Measurements from ENCODE around the gene CNN2.

The CNN2 gene

DNA sequence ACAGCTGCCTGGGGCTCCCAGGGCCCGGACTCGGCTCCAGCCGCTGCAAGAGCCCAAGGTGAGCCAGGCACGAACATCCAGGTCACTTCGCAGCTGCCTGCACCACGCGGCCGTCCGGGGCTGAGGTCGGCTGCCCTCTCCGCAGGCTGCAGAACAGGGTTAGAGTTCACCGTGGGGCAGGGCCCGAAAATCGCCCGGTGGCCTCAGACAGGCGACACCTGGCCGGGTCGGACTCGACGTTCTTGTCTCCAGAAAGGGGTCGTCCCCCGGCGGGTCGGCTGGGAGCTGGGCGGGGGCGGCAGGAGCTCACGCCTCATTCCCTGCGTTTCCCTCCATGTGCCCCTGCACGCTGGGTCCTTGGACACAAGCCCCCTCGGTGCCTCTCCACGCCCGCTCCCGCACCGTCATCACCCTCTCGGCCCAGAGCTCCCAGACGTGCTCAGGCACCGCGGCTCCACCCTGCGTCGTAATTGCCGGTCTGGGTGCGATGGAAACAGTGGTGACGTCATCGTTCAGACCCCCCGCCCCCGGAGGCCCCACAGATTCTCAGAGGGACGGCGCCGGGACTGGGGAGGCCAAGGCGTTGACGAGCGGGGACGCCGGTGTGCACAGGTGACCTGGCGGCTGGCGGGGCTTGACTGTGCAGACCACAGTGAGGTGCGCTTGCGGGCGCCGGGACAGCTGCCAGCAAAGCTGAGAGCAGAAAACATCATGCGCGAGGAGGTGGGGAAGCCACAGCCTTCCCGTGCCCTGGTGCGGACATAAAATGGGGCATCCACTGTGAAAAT is 30.2 kb upstream of the CNN2 start:
- peak; percentile 69 for DNase-seq

DNA sequence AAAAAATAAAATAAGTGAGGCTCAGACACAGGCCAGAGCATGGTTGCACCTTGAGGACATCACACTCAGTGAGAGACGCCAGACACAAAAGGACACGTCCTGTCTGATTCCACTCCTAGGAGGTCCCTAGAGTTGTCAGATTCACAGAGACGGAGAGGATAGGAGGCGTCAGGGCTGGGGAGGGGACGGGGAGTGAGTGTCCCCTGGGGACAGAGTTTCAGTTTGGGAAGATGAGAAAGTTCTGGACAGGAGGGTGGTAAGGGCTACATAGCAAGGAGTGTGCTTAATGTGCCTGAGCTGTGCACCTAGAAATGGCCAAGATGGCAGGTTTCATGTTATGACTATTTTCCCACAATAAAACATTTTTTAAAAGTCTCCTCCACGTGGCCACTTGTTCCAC is 28.3 kb upstream of the CNN2 start:
- no peak for DNase-seq

DNA sequence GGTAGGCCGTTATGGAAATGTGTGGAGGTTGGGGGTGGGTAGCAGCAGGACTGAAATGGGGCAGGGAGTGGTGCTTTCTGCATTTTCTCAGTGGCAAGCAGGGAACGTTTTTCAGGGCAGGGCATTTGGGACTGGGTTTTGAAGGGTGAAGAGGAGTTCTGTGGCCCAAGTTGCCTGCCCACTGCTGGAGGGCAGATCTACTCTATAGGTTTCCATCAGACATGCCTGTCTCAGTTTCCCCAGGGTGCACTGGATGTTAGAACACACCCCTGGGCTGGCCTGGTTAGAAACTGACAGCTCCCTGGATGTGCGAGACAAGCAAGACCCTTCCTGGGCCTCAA is 27.1 kb upstream of the CNN2 start:
- no peak for DNase-seq

DNA sequence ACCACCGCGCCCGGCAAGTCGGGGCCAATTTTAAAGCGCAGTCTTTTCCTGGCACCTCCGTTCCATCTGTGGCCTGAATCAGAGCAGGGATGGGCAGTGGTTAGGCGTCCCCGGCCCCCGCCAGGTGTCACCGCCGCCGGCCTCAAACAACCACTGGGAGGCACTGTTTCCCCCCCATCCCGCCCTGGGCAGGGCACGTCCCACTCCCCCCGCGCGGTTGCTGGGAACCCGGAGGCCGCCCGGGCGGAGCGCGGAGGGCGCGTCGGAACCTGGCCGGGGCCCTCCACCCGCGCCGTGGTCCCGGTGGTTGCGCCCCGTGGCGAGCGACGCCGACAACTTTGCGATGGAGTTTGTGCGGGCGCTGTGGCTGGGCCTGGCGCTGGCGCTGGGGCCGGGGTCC is 26.3 kb upstream of the CNN2 start, which contains the start of gene GRIN3B:
GRIN3B (plus strand) TSS at position 325 of the 400 bp plus-strand sequence; CDS start at position 344, 19 bp downstream.
- DNase-seq: peak; percentile 70

DNA sequence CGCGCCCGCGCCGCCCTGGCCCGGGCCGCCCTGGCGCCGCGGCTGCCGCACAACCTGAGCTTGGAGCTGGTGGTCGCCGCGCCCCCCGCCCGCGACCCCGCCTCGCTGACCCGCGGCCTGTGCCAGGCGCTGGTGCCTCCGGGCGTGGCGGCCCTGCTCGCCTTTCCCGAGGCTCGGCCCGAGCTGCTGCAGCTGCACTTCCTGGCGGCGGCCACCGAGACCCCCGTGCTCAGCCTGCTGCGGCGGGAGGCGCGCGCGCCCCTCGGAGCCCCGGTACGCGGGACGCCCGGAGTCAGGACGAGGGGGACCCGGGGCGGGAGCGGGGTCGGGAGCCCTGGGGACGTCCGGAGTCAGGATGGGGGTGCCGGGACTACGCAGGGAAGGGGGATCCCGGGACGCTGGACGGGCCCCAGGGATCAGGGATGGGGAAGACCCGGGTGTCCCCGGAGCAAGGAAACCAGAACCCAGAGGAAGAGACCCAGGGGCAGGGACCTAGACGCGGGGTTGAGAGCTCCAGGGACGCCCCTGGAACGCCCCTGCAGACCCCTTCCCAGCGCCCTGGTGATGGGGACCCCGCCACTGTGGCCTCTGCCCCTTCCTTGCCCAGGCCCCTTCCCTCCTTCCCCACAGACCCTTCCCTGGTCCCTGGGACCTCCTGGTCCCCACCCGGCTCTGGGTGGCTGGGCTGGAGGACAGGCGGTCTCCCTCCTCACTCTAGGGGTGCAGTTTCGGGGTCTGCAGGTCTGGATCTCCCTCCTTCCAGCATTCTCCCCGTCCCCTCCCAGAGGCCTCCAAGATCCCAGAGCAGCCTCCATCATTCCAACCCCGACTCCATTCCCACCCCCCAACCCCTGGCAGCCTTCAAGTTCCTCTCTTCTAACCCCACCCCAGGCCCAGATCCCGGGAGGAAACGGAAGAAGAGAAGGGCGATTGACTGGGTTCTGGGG is 25.5 kb upstream of the CNN2 start:
- no peak for DNase-seq

DNA sequence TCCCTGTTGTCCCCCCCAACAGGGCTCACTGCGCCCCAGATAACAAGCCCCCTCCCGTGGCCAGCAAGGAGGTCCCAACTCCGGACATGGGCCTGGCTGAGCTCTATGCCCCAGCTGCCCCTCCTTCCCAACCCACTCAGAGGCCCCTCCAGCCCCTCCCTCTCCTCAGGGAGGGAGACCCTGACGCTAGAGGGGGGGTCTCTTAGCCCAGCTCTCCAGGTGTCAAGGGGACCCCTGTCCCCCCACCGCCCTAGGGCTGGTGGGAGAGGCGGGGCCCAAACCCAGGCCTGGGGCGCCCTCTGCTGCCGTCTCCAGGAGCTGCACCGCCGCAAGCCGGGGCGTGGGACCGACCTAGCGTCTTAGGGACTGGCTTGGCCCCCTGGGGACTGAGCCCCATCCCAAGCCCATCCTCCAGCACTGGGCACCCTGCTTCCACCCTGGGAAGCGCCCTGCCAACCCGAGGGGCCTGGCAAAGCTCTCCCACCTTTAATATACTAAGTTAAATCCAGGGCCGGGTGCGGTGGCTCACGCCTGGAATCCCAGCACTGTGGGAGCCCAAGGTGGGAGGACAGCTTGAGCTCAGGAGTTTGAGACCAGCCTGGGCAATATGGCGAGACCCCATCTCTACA is 24.8 kb upstream of the CNN2 start:
- peak; percentile 73 for DNase-seq

DNA sequence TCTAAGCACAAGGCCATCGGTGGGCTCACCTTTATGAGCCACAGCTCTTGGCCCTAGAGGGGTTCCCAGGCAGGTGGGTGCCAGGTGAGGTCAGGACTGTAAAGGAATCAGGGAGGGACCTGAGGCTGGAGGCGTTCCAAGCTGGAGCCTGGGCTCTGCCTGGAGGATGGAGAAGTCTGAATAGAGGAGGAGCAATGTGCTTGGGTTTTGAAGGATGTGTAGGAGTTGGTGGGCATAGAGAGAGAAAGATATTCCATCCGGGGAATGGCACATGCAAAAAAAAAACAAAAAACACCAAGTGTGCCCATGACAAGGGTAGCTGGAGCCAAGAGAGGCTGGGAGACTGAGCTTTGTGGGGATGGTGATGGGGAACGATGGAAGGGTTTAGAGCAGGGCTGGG is 23.8 kb upstream of the CNN2 start:
- DNase-seq: no peak

DNA sequence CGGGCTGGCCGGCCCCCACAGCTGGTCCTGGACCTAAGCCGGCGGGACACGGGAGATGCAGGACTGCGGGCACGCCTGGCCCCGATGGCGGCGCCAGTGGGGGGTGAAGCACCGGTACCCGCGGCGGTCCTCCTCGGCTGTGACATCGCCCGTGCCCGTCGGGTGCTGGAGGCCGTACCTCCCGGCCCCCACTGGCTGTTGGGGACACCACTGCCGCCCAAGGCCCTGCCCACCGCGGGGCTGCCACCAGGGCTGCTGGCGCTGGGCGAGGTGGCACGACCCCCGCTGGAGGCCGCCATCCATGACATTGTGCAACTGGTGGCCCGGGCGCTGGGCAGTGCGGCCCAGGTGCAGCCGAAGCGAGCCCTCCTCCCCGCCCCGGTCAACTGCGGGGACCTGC is 23.1 kb upstream of the CNN2 start:
- DNase-seq: no peak

DNA sequence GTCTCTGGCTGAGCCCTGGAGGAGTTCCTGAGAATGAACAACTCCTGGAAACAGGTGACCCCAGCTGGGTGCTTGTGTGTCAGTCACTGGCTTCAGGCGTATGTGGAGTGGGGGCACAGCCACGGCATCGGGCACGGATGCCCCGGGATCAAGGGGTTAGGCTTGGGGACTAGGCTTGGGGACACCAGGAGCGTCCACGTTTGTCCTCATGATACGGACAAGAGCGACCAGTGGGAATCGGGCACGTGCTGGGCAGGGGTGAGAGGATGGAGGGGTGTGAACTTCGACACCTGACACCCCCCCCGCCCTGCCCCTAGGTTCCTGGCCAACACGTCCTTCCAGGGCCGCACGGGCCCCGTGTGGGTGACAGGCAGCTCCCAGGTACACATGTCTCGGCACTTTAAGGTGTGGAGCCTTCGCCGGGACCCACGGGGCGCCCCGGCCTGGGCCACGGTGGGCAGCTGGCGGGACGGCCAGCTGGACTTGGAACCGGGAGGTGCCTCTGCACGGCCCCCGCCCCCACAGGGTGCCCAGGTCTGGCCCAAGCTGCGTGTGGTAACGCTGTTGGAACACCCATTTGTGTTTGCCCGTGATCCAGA is 22.1 kb upstream of the CNN2 start:
- DNase-seq: no peak

DNA sequence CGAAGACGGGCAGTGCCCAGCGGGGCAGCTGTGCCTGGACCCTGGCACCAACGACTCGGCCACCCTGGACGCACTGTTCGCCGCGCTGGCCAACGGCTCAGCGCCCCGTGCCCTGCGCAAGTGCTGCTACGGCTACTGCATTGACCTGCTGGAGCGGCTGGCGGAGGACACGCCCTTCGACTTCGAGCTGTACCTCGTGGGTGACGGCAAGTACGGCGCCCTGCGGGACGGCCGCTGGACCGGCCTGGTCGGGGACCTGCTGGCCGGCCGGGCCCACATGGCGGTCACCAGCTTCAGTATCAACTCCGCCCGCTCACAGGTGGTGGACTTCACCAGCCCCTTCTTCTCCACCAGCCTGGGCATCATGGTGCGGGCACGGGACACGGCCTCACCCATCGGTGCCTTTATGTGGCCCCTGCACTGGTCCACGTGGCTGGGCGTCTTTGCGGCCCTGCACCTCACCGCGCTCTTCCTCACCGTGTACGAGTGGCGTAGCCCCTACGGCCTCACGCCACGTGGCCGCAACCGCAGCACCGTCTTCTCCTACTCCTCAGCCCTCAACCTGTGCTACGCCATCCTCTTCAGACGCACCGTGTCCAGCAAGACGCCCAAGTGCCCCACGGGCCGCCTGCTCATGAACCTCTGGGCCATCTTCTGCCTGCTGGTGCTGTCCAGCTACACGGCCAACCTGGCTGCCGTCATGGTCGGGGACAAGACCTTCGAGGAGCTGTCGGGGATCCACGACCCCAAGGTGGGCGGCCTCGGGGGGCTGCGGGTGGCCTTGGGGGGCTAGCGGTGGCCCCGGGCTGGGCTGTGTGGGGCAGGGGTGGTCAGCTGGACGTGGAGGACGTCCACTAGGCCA is 21.4 kb upstream of the CNN2 start:
- no peak for DNase-seq

DNA sequence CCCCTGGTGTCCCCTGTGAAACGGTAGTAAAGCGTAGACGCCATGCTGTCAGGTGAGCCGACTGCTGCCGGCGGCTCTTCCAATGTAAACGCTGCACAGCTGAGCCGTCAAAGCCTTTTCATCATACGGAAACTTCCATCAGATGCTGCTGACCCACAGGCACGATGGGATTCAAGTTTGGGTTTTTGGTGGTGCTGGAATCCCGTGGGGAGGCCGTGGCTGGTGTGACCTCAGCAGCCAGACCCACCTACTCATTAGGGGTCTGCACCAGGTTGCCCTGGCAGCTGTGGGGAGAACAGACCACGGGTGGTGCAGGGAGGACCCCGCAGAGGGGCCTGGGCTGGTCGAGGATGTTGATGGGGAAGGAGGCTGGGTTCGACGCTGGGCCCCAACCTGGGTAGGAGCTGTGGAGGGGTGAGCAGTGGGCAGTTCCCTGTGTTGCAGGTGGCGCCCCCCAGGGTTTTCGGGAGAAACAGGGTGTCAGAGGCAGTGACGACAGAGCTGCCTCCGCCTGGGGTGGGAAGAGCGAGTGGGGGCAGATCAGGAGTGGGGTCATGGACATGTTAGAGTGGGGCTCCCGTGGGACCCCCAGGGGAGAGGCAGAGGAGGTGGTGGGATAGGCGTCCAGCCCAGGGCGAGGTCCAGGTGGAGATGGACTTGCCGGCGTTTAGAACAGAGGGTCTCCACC is 19.6 kb upstream of the CNN2 start:
- no peak for DNase-seq

DNA sequence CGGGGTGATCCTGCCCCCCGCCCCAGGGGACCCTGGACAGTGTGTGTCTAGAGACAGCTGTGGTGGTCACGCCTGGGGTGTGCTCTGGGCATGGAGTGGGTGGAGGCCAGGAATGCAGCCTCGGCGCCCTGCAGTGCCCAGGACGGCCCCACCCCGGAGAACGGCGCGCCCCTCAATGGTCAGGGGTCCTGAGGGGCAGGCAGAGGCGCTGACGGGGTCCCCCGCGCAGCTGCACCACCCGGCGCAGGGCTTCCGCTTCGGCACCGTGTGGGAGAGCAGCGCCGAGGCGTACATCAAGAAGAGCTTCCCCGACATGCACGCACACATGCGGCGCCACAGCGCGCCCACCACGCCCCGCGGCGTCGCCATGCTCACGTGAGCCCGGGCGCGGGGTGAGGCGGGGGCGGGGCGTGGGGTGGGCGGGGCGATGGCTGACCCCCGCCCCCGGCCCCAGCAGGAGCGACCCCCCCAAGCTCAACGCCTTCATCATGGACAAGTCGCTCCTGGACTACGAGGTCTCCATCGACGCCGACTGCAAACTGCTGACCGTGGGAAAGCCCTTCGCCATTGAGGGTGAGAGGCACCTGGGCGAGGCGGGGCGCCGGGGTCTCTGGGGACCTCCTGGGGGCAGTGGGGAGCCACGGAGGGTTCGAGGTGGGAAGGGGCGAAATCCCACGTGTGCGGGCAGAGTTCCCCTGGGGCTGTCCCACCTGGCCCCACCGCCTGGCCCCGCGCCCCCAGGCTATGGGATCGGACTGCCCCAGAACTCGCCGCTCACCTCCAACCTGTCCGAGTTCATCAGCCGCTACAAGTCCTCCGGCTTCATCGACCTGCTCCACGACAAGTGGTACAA is 18.8 kb upstream of the CNN2 start:
- DNase-seq: no peak

DNA sequence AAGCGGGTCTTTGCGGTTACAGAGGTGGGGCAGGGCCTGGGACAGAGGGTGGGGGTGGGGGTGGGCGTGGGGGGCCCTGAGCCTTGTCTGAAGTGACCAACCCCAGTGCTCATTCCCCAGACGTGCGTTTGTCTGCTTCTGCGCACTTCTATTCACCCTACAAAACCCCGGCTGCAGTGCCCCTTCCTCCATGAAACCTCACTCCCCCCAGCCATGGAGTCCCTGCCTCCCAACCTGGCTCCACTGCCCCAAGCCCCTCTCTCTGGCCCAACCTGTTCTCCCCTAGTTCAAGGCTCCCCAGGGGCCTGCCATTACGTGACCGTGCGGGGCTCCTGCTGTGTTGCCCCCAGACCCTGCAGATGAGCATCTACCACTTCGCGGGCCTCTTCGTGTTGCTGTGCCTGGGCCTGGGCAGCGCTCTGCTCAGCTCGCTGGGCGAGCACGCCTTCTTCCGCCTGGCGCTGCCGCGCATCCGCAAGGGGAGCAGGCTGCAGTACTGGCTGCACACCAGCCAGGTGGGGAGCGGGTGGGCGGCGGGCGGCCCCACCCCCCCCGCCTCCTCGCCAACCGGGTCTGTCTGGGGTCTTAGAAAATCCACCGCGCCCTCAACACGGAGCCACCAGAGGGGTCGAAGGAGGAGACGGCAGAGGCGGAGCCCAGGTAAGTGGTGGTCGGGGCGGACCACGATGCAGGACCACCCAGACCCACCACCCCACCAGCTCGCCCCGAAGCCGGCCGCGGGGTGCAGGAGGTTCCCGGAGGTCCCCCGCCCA is 18.0 kb upstream of the CNN2 start:
- no peak for DNase-seq

DNA sequence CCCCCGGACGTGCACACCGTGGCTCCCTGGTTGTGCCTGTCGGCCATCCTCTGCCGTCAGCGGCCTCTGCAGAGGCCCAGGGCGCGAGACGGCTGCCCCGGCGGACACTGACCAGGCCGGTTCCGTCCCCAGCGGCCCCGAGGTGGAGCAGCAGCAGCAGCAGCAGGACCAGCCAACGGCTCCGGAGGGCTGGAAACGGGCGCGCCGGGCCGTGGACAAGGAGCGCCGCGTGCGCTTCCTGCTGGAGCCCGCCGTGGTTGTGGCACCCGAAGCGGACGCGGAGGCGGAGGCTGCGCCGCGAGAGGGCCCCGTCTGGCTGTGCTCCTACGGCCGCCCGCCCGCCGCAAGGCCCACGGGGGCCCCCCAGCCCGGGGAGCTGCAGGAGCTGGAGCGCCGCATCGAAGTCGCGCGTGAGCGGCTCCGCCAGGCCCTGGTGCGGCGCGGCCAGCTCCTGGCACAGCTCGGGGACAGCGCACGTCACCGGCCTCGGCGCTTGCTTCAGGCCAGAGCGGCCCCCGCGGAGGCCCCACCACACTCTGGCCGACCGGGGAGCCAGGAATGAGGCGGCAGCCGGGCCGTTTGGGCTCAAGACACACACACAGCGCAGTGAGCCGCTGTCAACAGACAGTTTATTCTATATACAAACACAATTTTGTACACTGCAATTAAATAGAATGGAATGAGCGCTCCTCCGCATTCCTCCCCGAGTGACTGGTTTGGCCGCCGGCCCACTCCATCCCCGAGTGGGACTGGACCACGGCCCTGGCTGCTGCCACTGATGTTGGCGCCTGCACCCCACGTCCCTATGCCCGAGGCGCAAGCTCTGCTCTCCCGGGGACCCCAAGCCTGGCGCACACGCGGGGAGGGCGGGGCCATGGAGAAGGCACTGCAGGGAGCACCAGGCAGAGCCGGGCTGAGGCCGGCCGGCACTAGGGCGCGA is 17.1 kb upstream of the CNN2 start:
- DNase-seq: no peak

DNA sequence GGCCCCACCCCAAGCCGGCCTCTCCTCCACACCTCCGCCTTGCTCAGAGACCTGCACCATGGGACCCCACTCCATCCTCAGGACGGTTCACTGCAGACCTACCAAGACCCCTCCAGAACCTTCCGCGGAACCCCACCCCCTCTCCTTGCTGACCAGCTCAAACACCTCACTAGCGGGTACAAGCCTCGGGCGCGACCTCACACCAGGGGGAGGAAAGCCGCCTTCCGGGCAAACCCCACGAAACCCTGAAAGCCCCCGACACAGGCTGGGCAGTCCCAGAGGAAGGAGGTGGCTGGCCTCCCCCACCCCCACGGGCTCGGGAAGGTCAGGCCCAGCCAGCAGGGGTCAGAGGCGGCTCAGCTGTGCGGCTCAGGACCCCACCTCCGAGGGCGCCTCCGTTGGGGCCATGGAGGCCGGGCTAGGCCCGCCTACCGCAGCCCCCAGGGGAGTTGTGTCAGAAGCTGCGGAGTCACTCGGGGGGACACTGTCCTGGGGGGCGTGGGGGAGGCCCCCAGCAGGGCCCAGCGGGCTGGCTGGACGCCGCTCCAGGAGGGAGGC is 16.3 kb upstream of the CNN2 start:
- DNase-seq: no peak

DNA sequence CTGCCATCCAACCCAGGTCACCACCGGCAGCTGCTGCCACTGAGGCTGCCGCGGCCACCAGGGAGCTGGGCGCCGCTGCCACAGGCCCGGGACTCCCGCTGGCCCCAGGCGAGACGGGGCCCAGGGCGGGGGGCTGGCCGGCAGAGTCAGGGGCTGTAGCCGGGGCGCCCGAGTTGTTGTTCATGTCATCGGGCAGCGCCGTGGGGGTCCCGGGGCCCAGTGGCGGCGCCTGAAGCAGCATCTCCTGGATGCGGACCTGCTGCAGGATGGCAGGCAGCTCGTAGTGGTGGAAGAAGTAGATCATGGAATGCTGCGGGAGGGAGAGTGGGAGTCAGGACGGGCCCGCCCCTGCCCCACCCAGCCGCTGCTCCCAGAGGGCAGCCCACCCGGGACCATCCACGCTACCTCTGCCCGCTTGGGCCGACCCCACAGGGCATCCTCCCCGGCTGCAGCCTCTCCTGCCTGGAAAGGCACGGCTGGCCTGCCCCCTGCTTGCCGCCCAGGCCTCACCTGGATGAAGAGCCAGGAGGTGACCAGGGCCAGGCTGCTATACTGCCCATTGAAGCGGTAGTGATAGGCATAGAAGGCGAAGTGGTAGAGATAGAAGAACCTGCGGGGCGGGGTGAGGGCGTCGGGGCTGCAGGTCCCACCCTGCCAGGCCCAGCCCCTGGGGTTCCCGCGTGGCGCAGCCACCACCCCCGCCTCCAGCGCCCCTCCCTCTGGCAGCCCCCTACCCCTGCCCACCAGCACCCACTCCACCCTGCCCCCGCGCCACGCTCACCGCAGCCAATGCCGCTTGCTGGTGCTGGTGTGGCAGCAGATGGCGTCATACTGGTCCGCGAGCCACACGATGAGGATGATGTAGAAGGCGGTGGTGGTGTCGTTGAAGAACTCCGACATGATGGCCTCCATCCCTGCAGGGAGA is 15.6 kb upstream of the CNN2 start:
- DNase-seq: no peak

DNA sequence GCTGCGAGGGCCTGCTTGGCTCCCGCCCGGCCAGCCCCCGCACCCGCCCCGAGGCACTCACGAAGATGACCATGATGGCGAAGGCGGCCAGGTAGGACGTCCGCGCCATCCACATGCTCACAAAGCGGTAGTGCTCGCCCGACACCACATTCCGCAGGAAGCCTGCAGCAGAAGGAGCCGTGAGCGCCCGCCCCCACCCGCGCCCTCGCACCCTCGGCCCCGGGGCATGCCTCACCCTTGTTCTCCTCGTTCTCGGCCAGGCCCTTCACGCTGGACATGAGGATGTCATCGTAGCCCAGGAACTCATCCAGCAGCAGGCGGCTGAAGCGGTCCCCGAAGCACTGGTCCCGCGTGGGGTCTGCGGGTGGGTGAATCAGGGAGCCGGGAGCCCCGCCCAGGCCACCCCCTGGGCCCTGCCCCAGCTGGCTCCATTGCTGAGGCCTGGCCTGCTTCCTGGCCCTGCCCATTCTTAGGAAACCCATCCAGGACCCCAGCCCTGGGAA is 14.5 kb upstream of the CNN2 start:
- DNase-seq: no peak

All from stimulated activated CD4-positive, alpha-beta T cell treated with anti-CD3 and anti-CD28 coated beads, Interleukin-4, amount 100 ng/mL, for 24 hours (primary cell).